Lung (tissue), 16 donors: ENCODE data around the gene SGTA. TPM values are rescaled to one million over a fixed set of nuclear protein-coding genes. Genes with fewer than 3 reads are reported as not detected.

Experiments
- ATAC-seq: fragments of 200-7000 bp; cut with Tn5 transposase; one replicate; pipeline ENCODE4 v1.9.1; 2020; ENCODE audit warnings: moderate number of reproducible peaks; ENCODE audit not compliant: insufficient read depth, low FRiP score
- DNase-seq, 3 donors: peaks; one replicate each; pipeline ENCODE4 v3.0.0-alpha.2; 2013 to 2017
- H3K27ac ChIP-seq, 2 donors: one replicate each; pipeline ENCODE4 v1.5.1; 2013; ENCODE audit warnings: mild to moderate bottlenecking in 2 of 2, moderate library complexity in 2 of 2, control low read depth in 1 of 2, inconsistent platforms in 1 of 2, low read depth in 1 of 2, low read length in 1 of 2
- H3K27me3 ChIP-seq, 3 donors: one replicate each; pipeline ENCODE4 v1.5.1; 2013; ENCODE audit warnings: low read length in 2 of 3; ENCODE audit not compliant: control insufficient read depth in 3 of 3, insufficient read depth in 3 of 3
- H3K36me3 ChIP-seq, 4 donors: one replicate each; pipeline ENCODE4 v1.5.1; 2013; ENCODE audit warnings: low read length in 4 of 4, mild to moderate bottlenecking in 1 of 4, moderate library complexity in 1 of 4; ENCODE audit not compliant: control insufficient read depth in 4 of 4, insufficient read depth in 4 of 4
- H3K4me1 ChIP-seq, 5 donors: one replicate each; pipeline ENCODE4 v1.5.1; 2013; ENCODE audit warnings: low read length in 5 of 5, mild to moderate bottlenecking in 2 of 5, moderate library complexity in 1 of 5; ENCODE audit not compliant: control insufficient read depth in 5 of 5, insufficient read depth in 5 of 5
- H3K4me3 ChIP-seq: one replicate; pipeline ENCODE4 v1.5.1; 2013; ENCODE audit warnings: mild to moderate bottlenecking, control low read depth, moderate library complexity
- H3K9ac ChIP-seq, 2 donors: one replicate each; pipeline ENCODE4 v1.5.1; 2013; ENCODE audit warnings: low read length in 2 of 2, control low read depth in 1 of 2; ENCODE audit not compliant: insufficient read depth in 1 of 2
- H3K9me3 ChIP-seq, 4 donors: one replicate each; pipeline ENCODE4 v1.5.1; 2013; ENCODE audit warnings: low read length in 3 of 4, mild to moderate bottlenecking in 1 of 4, moderate library complexity in 1 of 4; ENCODE audit not compliant: control insufficient read depth in 4 of 4, insufficient read depth in 3 of 4
- CTCF ChIP-seq: IDR thresholded peaks from 2 replicates; pipeline ENCODE4 v1.5.1; 2012; ENCODE audit warnings: mild to moderate bottlenecking; ENCODE audit errors: control extremely low read depth, extremely low read depth
- WGBS, 2 donors: extraction: QIAGEN DNeasy Blood & Tissue Kit; methylation state at CpG; one replicate each; pipeline ENCODE4 v1.1.7; 2013; 5-methylcytosine and 5-hydroxymethylcytosine counted together
- long read RNA-seq, 5 donors: transcript quantifications; one replicate each; lab custom pipeline, GENCODE V29; 2026
- polyA plus RNA-seq, 2 donors: library from polyadenylated mRNA; stranded (reverse); fragments of 200-250 nt; gene quantifications; one replicate each; pipeline ENCODE4 v1.2.1, GENCODE V29; 2013
- total RNA-seq, 2 donors: library from RNA; depleted of rRNA in 1 of 2; stranded (reverse); fragments of >200 nt in 1 of 2; gene quantifications; one replicate each; pipeline ENCODE4 v1.2.1, GENCODE V29; 2014 to 2021
- donor health status: control.
- donor health status: control.
- donor health status: Bipolar disorder and iron deficiency.
- donor health status: healthy.
- donor health status: DM: yes; HTN: yes; CAD: no.

SGTA gene
- total RNA-seq (10 to 100 TPM; 33.3 to 48.0 TPM), polyA plus RNA-seq (10 to 100 TPM; 55.7 to 64.7 TPM)
- long read RNA-seq, donor 1, transcript SGTA-201 (12 exons, 2,330 nt) = major isoform, 5 of 16 reads
- long read RNA-seq, donor 1, partial matches to known transcripts = 11 of 16 reads
- long read RNA-seq, donor 1, other reads (novel, unspliced or antisense) = 0 of 16 reads
- long read RNA-seq, donor 2, transcript SGTA-201 (12 exons, 2,330 nt) = major isoform, 9 of 16 reads
- long read RNA-seq, donor 2, partial matches to known transcripts = 6 of 16 reads
- long read RNA-seq, donor 2, other reads (novel, unspliced or antisense) = 0 of 16 reads
- long read RNA-seq, donor 3, transcript SGTA-201 (12 exons, 2,330 nt) = major isoform, 9 of 19 reads
- long read RNA-seq, donor 3, partial matches to known transcripts = 10 of 19 reads
- long read RNA-seq, donor 3, other reads (novel, unspliced or antisense) = 0 of 19 reads
- long read RNA-seq, donor 4, transcript SGTA-201 (12 exons, 2,330 nt) = major isoform, 5 of 11 reads
- long read RNA-seq, donor 4, partial matches to known transcripts = 6 of 11 reads
- long read RNA-seq, donor 4, other reads (novel, unspliced or antisense) = 0 of 11 reads
- long read RNA-seq, donor 5, transcript SGTA-201 (12 exons, 2,330 nt) = major isoform, 13 of 39 reads
- long read RNA-seq, donor 5, partial matches to known transcripts = 24 of 39 reads
- long read RNA-seq, donor 5, other reads (novel, unspliced or antisense) = 0 of 39 reads

- Histone ChIP-seq H3K27me3 (no peaks in the 10 kb centered on the region), H3K9me3 (no peaks in the 10 kb centered on the region), H3K9ac (peak within 1 kb of the TSS; percentile 93 to 95), H3K4me3 (peak within 1 kb of the TSS; percentile 85), H3K36me3 (peaks cover 0 to 6% (median 0%) of the 10 kb centered on the region in 4 donors), H3K27ac (peak within 1 kb of the TSS; percentile 83 to 95), H3K4me1 (peaks cover 11 to 25% (median 16%) of the 10 kb centered on the region in 5 donors)
- ATAC-seq (peak; percentile 89), DNase-seq (peak; percentile 99)
- WGBS, 2 donors = 0 to 1% methylated on average over 50 to 68 of the region's 68 CpGs
- TF ChIP-seq CTCF = peak; percentile 55
Measured at GRCh38 chr19:2782936-2783780, at the start of gene SGTA. TSS of gene SGTA (minus strand) at chr19:2783273. CDS start at chr19:2769068, 14,205 bp downstream.

- H3K27ac ChIP-seq = no peak overlapping the region
- H3K36me3 ChIP-seq = peaks cover 8 to 30% (median 23%) of the 10 kb centered on the region in 4 donors
- 92 to 95% methylated on average over 13 of the region's 13 CpGs for WGBS, 2 donors
- no peak overlapping the region for H3K4me3 ChIP-seq
- H3K9me3 ChIP-seq = peaks cover 0 to 17% (median 11%) of the 10 kb centered on the region in 4 donors
- ATAC-seq (no peak), DNase-seq (no peak)
- no peaks in the 10 kb centered on the region for H3K27me3 ChIP-seq
- H3K9ac ChIP-seq = no peak overlapping the region
- H3K4me1 ChIP-seq = no peaks in the 10 kb centered on the region
- TF ChIP-seq CTCF = no peak
Measured at GRCh38 chr19:2827840-2828489, 44.9 kb upstream of the SGTA start.

- Histone ChIP-seq H3K36me3 (peaks cover 0 to 22% (median 17%) of the 10 kb centered on the region in 4 donors), H3K9ac (no peak overlapping the region), H3K4me3 (no peak overlapping the region), H3K27me3 (no peaks in the 10 kb centered on the region), H3K4me1 (no peaks in the 10 kb centered on the region), H3K9me3 (peaks cover 0 to 9% (median 4%) of the 10 kb centered on the region in 4 donors), H3K27ac (no peak overlapping the region)
- WGBS, 2 donors = 95 to 97% methylated on average over 2 of the region's 2 CpGs
- TF ChIP-seq CTCF = no peak
- ATAC-seq = no peak
- DNase-seq = no peak
Measured at GRCh38 chr19:2827022-2827421, 43.9 kb upstream of the SGTA start.
